Limb (tissue), 2 donors: ENCODE results near the gene DPYSL4.
"Not testable (repeated sequence)": the region's sequence is repeated elsewhere in the genome, so short reads cannot be mapped to it uniquely, and the experiment has no call there.

Experiments used
- DNase-seq, 2 donors: peaks; one replicate each; pipeline ENCODE4 v3.0.0-alpha.2; 2016; ENCODE audit errors: extremely low spot score in 2 of 2

Gene DPYSL4

GRCh38 chr10:132149917-132150316, 36.8 kb upstream of the DPYSL4 start:
- no peak for DNase-seq

- DNase-seq, result no peak
These were observed 36.0 kb upstream of the DPYSL4 start for GRCh38 chr10:132150777-132151176.

- DNase-seq, result no peak
These were observed 35.3 kb upstream of the DPYSL4 start for GRCh38 chr10:132151286-132151950.

GRCh38 chr10:132151951-132152505, 34.7 kb upstream of the DPYSL4 start:
- no peak for DNase-seq

- DNase-seq, result no peak
These were observed 33.7 kb upstream of the DPYSL4 start for GRCh38 chr10:132152896-132153580.

- no peak for DNase-seq
These were observed 33.0 kb upstream of the DPYSL4 start for GRCh38 chr10:132153616-132154217.

GRCh38 chr10:132154440-132154839, 32.3 kb upstream of the DPYSL4 start:
- DNase-seq, result no peak

- DNase-seq, result no peak
These were observed 31.8 kb upstream of the DPYSL4 start for GRCh38 chr10:132154931-132155330.

GRCh38 chr10:132155723-132156381, 30.9 kb upstream of the DPYSL4 start:
- no peak for DNase-seq

- no peak for DNase-seq
These were observed 30.4 kb upstream of the DPYSL4 start for GRCh38 chr10:132156382-132156781.

- no peak for DNase-seq
These were observed 29.6 kb upstream of the DPYSL4 start for GRCh38 chr10:132157101-132157500.

GRCh38 chr10:132158122-132158741, 28.5 kb upstream of the DPYSL4 start:
- DNase-seq, result no peak

GRCh38 chr10:132158823-132159222, 27.9 kb upstream of the DPYSL4 start:
- DNase-seq, result no peak

- DNase-seq, result not testable (repeated sequence)
These were observed 27.2 kb upstream of the DPYSL4 start for GRCh38 chr10:132159302-132160230.

- DNase-seq, result not testable (repeated sequence)
These were observed 26.5 kb upstream of the DPYSL4 start for GRCh38 chr10:132160231-132160630.

- DNase-seq, result not testable (repeated sequence)
These were observed 25.7 kb upstream of the DPYSL4 start for GRCh38 chr10:132160834-132161622.

- DNase-seq, result no peak
These were observed 24.7 kb upstream of the DPYSL4 start for GRCh38 chr10:132162021-132162531.

- DNase-seq, result no peak
These were observed 24.0 kb upstream of the DPYSL4 start for GRCh38 chr10:132162590-132163277.

- DNase-seq, result no peak
These were observed 23.4 kb upstream of the DPYSL4 start for GRCh38 chr10:132163278-132163765.
